NCI-H128 (cell line): Measurements from ENCODE around the gene TTPAL.

Experiments
- DNase-seq: peaks from one replicate; lab custom pipeline; 2025; ENCODE audit not compliant: unreplicated experiment; lab: John Stamatoyannopoulos, UW

The TTPAL gene

DNA sequence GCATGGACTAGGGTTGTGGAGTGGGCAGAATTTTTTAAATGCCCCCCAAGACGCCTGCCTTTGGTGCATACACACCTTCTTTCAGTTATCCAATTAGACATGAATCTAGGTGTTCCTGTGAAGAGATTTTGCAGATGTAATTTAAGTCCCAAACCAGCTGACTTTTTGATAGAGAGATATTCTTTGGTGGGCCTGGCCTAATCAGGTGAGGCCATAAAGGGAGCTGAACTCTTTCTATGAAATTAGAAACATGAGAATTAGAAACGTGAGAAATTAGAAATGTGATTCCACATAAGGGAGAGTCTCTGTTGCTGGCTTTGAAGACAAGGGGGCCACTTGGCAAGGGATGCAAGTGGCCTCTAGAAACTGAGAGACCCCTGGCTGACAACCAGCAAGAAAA is 36.4 kb upstream of the TTPAL start:
- no peak for DNase-seq

DNA sequence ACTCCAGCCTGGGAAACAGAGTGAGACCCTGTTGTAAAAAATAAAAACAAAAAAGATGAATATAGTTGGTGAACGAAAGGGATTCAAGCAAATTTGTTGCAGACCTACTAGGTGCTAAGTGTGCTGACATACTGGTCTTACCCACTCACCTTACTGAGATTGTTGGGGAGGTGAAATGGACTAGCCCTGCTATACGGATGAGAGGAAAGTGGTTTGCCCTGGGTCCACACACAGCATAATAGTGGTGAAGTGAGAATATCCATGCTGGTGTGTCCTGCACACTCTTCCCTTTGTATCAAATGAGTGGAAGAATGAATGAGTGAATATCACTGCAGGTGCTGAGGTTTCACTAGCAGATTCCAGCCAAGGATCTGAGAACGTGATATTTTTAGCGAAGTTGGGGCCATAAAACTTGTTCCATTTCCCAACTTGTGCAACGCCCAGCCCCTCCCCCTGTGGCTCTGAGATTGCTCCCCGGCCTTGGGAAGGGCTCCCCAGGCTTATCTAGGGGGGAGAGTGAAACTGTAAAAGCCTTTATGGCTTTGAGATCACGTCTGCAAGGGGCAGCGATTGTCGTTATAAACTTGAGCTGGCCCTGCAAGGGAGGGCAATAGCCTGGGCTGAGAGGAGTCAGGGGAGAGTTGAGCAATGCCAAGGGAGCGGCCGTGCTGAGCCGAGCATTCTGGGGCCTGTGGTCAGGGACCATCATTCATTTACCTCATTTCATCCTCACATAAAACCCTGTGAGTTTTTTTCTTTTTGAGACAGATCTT is 33.2 kb upstream of the TTPAL start:
- DNase-seq: no peak

DNA sequence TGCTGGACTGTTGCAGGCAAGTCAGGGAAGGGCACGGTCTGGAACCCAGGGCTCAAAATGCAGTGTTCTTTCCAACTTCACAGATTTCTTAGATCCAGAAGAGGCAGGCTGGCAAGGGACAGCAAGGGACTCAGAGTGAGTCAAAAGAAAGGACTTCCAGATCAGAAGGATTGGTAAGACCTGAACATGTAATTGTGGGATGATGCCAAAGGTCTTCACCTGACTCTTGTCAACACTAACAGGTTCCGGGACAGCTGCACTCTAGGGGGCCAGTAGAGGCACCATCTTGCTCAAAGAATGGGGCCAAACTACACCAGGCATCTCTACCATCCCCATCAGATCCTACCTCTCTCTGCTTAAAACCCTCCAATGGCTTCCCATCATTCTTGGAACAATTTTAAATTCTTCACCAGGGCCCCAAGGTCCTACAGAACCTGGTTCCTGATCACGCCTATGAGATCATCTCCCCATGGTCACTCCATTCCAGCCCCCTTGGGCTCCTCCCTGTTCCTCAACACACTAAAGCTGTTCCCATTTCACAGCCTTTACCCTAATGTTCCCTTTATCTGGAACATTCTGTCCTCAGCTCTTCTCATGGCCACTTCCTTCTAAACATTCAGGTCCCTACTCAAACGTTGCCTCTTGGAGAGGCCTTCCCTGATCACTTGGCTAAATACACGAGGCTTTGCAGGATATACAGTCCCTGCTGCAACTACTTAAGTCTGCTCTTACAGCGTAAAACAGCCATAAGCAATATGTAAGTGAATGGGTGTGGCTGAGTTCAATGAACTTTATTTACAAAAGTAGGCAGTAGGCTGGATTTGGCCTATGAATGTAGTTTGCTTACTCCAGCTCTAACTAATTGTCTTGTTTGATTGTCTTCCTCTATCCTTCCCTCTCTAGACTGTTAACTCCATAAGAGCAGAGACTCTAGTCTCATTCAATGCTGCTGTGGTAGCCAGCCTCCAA is 29.6 kb upstream of the TTPAL start:
- no peak for DNase-seq

DNA sequence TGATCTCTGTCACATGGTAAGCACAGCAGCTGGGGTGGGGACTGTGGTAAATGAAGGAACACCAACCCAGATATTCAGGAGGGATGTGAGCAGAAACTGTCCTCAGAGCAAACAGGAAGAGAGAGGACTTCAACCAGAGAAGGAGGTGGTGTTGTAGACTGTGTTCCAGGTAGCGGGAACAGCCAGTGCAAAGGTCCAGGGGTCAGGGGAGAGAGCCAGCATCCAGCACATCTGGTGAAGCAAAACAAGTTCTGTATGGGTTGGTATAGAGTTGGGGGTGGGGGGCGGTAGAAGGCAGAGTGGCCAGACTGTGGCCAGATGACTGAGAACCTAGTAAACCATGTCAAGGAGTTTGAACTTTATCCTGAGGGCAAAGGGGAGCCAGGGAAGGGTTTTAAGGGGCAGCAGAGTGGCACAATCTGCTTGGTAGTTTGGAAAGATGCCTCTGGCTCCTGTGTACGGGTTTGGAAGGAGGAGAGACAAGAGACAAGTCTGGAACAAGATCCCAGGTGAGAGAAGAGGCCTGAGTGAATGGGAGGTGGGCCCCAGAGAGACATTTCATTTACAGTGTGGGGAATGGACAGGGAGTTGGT is 27.8 kb upstream of the TTPAL start:
- no peak for DNase-seq

DNA sequence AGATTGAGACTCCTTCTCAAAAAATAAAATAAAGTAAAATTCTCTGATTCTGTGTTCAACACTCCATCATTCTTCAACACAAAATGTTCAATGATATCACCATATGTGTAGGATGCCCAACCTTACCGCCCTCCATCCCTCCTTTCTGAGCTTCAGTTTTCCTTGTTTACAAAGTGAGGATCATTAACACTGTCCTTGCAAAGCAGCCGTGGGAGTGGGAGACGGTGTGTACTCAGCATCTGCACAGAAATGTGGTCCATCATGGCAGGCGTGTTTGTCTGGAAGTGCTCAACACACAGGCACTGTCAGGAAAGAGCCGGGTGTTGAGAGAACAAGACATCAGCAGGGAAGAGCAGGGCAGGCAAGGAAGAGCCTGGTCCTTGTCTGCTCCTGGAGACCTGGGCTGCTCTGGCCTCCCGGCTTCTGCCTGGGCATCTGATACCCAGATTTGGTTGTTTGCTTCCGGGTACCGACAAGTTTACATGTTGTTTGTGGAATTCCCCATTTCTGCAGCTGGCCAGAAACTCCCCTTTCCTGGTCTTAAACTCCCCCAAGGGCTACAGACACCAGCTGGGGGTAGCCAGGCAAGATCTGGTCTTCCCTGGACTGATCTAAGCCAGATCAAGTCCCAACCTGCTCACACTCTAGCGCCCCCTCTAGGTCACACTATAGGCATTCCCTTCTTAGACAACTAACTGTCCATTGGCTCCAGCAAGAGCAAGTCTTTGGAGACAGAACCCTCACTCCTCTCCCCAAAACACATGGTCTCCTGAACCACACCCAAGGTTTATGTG is 26.7 kb upstream of the TTPAL start:
- no peak for DNase-seq

DNA sequence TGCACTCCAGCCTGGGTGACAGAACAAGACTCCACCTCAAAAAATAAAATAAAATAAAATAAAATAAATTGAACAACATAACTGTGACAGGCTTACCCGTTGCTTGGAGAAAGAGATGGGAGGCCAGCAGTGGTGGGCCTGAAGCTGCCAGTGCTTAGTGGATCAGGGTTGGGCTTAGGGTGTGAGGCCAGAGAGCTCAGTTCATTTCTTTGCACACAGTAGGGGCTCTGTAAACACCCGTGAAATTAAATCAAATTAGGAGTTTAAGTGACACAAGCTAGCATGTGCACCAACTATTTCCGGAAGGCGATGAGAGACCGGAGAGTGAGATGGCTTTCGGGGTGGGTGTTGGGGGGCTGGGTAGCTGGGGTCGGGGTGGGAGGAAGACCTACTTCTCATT is 25.8 kb upstream of the TTPAL start:
- no peak for DNase-seq

DNA sequence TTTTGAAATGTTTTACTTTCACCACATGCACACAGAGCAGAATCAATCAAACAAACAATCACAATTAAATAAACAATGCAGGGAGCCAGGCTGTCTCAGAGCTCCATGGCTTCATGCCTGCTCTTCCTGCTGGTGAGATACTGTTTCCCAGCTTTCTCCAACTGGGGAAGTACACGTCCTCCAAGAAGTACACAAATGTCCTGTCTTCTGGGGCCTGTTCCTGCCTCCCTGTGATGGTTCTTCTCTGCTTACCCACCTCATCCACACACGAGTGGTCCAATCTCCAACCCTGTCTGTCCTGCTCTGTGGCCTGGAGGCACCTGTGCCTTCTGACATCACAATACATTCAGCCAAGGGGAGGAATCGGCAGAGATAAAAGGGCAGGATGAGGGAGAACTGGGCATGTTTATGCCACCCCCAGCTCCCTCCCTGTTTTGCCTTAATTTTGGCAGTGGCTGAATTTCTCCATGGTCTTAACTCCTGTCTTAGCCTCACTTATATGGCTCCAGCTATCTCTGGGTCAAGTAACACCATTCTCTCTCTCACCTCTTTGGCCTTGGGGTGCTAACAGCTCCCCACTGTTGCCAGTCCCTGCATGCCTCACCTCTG is 25.3 kb upstream of the TTPAL start:
- DNase-seq: no peak

DNA sequence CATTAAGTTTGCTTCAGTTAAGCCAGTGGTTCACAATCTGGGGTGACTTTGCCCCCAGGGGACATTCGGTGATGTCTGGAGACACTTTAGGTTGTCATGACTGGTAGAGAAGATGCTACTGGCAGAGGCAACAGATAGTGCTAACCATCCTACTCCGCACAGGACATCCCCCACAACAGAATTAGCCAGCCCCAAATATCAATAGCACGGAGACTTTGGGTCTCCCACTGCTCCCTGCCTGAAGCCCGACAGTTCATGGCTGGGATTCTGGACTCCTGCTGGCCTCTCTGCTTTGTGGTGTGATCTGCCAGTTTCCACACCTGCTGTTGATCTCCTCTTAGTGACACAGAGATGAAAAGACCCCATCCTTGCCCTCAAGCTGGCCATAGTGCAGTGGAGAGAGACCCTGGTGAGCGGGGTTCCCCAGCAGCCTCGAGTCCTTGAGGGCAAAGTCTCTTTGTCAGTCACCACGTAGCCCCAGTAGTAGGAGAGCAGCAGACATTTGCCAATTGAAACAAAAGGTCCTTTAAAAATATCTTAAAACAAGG is 24.7 kb upstream of the TTPAL start:
- DNase-seq: no peak

DNA sequence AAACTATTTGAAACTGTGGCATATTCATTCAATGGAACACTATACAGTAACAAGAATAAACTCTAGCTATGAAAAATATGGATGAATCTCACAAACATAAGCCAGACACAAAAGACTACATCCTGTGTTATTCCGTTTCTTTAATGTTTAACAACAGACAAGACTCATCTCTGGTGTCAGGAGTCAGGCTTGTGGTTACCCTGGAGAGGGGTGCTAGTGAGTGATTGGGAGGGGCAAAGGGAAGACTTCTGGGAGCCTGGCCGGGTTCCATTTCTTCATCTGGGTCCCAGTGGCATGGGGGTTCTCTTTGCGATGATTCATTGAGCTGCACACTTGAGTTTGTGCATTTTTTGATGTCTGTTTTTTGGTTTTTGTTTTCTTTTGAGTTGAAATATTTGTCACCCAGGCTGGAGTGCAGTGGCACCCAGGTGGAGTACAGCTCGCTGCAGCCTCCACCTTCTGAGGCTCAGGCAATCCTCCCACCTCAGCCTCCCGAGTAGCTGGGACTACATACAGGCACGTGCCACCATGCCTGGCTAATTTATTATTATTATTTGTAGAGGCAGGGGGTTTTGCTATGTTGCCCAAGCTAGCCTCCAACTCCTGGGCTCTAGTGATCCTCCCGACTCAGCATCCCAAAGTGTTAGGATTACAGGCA is 21.2 kb upstream of the TTPAL start:
- DNase-seq: no peak

DNA sequence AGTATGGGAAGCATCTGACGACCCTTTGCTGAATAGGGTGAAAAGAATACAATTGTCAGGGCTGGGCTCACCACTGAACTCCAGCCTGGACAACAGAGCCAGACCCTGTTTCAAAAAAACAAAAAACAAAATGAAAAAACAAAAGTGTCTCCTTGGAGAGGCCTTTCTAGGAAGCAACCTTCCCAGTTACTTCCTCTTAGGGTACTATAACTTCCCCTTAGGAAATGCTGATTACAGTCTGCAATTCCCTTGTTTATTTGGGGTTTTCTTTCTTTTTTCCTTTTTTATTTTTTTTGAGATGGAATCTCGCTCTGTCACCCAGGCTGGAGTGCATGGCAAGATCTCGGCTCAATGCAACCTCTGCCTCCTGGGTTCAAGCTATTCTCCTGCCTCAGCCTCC is 20.5 kb upstream of the TTPAL start:
- DNase-seq: no peak

DNA sequence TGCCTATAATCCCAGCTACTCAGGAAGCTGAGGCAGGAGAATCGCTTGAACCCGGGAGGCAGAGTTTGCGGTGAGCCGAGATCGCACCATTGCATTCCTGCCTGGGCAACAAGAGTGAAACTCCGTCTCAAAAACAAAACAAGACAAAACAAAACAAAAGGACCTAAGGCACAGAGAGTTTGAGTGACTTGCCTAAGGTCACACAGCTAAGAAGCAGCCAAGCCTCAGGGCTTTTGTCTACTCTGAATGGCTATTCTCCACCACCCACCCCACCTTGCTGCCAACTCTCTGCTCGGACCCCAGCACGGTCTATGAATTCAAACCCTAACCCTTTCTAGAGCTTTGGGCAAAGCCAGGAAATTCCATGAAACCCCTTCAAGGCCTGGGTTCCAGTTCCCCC is 19.1 kb upstream of the TTPAL start:
- no peak for DNase-seq

DNA sequence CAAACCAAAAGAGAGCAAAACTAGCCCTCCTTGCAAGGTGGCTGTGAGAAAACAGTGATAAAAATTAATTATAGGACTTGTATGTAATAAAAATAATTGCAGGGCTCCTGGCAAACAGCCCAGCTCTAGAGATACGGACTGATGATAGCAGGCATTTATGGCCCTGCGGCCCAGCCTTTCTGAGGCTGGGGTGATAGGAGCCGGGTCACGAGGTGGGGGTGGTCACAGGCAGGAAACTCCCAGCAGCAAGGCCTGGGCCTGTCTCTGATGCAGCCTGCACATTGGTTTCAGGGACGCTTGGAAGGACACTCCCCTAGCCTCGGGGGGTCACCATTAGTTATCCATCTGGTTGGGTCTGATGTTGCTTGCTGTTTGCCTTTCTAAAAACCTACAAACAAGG is 18.7 kb upstream of the TTPAL start:
- no peak for DNase-seq

DNA sequence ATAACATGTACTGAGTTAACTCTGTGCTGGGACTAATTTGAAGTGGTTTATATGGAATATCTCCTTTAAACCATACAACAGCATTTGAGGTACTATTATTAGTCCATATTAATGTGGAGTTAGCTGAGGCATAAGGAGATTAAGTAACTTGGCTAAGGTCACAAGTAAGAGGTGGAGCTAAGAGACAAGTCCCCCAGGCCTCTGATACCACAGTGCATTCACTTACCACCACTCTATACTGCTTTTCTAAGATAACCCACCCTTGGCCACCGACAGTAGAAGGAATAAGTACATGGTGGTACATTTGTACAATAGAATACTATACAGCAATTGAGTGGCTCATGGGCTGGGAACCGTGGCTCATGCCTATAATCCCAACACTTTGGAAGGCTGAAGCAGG is 16.4 kb upstream of the TTPAL start:
- DNase-seq: no peak

DNA sequence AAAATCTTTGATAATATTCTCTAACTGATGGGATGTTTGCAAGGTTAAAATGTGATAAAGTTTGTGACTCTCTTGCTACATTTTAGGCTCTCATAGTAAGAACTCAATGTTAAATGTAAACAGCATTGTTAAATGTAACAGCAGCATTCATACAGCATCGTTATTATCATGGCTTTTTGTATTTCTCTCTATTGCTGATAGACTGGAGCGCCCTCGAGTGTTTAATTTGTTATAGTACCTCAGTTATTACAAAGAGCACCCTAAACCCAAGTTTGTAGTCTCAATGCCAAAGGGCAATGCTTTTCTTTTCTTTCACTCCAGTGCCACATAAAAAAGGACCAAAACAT is 14.9 kb upstream of the TTPAL start:
- DNase-seq: no peak

DNA sequence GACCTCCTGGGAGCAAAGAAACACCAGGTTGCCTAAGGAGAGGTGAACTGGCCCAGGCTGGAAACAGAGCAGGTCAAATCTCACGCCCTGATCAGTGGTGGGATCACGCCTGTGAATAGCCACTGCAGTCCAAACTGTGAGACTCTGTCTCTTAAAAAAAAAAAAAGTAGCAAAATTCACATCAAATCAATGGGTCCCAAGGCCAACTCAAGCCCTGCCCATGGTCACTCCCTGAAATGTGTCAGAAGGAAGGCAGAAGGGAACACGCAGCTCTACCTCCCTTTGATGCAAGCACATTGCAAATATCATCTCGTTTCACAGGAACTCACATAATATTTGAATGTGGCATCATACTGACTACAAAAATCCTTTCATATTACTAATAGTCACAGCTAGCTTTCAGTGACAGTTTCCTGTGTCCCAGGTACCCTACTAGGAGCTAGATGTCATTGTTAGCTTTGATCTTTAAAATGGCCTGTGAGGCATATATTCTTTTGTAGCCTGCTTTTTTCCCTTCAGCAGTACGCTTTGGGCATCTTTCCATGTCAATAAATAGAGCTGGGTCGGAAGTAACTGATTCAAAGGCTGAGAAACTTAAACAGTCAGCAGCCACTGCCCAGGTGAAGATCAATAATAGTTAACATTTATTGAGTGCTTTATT is 14.4 kb upstream of the TTPAL start:
- DNase-seq: no peak

DNA sequence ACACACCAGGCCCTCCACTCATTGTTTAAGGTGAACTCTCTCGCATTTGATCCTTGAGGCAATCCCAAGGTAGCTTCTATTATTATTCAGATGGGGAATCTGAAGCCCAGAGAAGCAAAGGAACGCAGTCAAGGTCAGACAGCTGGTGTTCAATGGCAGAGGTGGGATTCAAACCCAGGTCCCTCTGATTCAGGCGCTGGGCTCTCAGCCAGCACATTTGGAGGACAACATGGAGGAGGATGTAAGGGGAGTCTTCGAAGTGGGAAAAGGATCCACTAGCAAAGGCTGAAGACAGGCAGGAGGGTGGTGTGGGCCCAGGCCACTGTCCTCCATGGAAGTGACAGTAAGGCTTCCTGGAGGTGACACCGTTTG is 13.9 kb upstream of the TTPAL start:
- no peak for DNase-seq

DNA sequence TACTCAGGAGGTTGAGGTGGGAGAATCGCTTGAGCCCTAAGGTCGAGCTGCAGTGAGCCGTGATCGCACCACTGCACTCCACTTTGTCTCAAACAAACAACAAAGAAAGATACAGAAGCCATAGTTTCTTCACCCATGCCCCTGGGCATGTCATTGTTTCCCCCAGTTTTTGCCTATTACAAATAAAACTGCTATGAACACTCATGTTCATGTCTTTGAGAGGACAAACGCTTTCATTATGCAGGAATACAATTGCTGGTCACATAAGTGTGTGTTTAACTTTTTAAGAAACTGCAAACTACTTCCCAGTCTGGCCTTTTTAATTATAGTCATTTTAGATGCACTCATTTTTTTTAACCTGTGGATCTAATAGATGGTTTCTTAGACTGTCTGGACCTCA is 12.2 kb upstream of the TTPAL start:
- DNase-seq: no peak

DNA sequence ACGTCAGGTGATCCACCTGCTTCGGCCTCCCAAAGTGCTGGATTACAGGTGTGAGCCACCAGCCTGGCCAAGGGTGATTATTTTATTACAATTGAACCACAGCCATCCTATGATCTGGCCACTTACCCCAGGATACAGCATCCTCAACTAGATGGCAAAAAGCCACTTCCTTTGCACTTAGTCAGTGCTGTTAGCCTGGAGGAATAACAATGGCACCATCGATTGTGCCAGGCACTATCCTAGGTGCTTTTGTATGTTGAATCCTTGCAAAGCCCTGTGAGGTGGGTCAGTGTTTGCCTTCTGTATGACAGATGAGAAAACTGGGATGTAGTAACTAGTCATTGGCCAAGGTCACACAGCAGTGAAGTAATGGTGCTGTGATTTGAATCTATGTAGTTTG is 11.2 kb upstream of the TTPAL start:
- no peak for DNase-seq

DNA sequence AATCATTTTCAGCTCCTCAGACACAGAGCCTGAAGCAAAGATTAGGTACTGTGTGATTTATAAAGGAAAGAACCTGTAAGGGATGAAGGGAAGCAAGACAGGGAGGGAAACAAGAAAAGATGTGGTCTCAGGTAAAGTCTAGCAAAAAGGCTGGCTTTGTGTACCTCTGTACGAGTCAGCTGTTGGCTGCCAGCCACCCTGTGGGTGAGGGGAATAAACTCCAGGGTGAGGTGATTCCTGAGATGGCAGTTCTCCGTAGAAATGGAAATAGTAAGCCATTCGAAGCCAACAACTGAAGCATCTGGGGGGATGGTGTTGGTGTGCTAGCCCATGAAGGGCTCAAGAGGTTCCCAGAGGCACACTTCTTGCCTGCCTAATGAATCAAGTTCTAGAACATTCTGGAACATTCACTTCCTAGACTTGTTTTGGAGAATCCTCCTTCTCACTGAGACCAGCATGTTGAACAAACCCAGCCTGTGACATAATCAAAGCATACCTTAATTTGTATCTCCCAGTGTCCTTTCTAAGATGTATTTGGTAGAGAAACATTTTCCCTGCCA is 10.6 kb upstream of the TTPAL start:
- DNase-seq: no peak
